PC-9 (cell line): ENCODE measurements around the gene CSH2. TPM values are rescaled to one million over a fixed set of nuclear protein-coding genes. Genes with fewer than 3 reads are reported as not detected.

Experiments
- BruUV-seq: library from RNA; stranded (reverse); fragments of 400-500 nt; replicated peaks from 2 replicates; lab custom pipeline; 2021; lab: Mats Ljungman, UMichigan
- CTCF ChIA-PET: fragments of 300-600 bp; sonication (Branson Sonifier 250); formaldehyde crosslinking; loops from one replicate; lab custom pipeline; 2022; ENCODE audit warnings: antibody characterized with exemption; lab: Charles Lee
- POLR2A ChIA-PET: fragments of 300-600 bp; sonication (Branson Sonifier 250); formaldehyde crosslinking; loops from one replicate; lab custom pipeline; 2022; ENCODE audit warnings: antibody characterized with exemption; ENCODE audit not compliant: unreplicated experiment; lab: Charles Lee
- DNase-seq, 2 experiments: peaks; one replicate each; pipeline versions ENCODE4 v3.0.0 to v3.0.0-alpha.2; 2015 to 2022; ENCODE audit warnings: mixed read lengths in 1 of 2
- H2AFZ ChIP-seq: fragments of 200-600 bp; sonication (generic); 2 replicates; pipeline ENCODE4 v1.8.1; 2017; ENCODE audit warnings: antibody characterized with exemption
- H3F3A ChIP-seq: fragments of 200-600 bp; sonication (generic); 2 replicates; pipeline ENCODE4 v1.8.1; 2017; ENCODE audit warnings: antibody characterized with exemption, mild to moderate bottlenecking, low read depth; ENCODE audit not compliant: insufficient read depth
- H3K27ac ChIP-seq: fragments of 200-600 bp; sonication (generic); 2 replicates; pipeline ENCODE4 v1.6.1; 2016; ENCODE audit warnings: mixed run types
- H3K27me3 ChIP-seq: fragments of 200-600 bp; sonication (generic); 2 replicates; pipeline ENCODE4 v1.6.1; 2016; ENCODE audit warnings: low read depth, mixed run types; ENCODE audit not compliant: insufficient read depth
- H3K36me3 ChIP-seq: fragments of 200-600 bp; sonication (generic); 2 replicates; pipeline ENCODE4 v1.6.1; 2016; ENCODE audit warnings: low read depth, mixed run types
- H3K4me1 ChIP-seq: fragments of 200-600 bp; sonication (generic); replicated peaks from 2 replicates; pipeline ENCODE4 v1.6.1; 2016; ENCODE audit warnings: mixed run types; ENCODE audit not compliant: insufficient read depth
- H3K4me2 ChIP-seq: fragments of 200-600 bp; sonication (generic); 2 replicates; pipeline ENCODE4 v1.6.1; 2017; ENCODE audit warnings: mixed run types
- H3K4me3 ChIP-seq: fragments of 200-600 bp; sonication (generic); 2 replicates; pipeline ENCODE4 v1.6.1; 2016; ENCODE audit warnings: mixed run types
- H3K79me2 ChIP-seq: fragments of 200-600 bp; sonication (generic); 2 replicates; pipeline ENCODE4 v1.6.1; 2017; ENCODE audit warnings: low read depth, mixed run types
- H3K9me2 ChIP-seq: fragments of 200-600 bp; sonication (generic); 2 replicates; pipeline ENCODE4 v1.8.1; 2017; ENCODE audit warnings: mild to moderate bottlenecking; ENCODE audit not compliant: insufficient read depth
- H3K9me3 ChIP-seq: fragments of 200-600 bp; sonication (generic); 2 replicates; pipeline ENCODE4 v1.8.1; 2016; ENCODE audit warnings: low read depth; ENCODE audit not compliant: insufficient read depth
- H4K20me1 ChIP-seq: fragments of 200-600 bp; sonication (generic); 2 replicates; pipeline ENCODE4 v1.8.1; 2017; ENCODE audit not compliant: insufficient read depth
- CTCF ChIP-seq: fragments of 200-600 bp; sonication (generic); conservative IDR thresholded peaks from 2 replicates; pipeline ENCODE4 v1.6.1; 2017; ENCODE audit warnings: mixed run types, antibody characterized with exemption, mild to moderate bottlenecking, moderate library complexity
- EZH2 ChIP-seq: fragments of 200-600 bp; sonication (generic); IDR thresholded peaks from 2 replicates; pipeline ENCODE4 v1.8.0; 2017; ENCODE audit warnings: antibody characterized with exemption, low read depth
- intact Hi-C: fragments of 100-400 bp; cut with micrococcal nuclease; formaldehyde crosslinking; loops from one replicate; pipeline ENCODE4 v1.10.0; 2022; ENCODE audit not compliant: unreplicated experiment
- total RNA-seq: library from RNA; stranded (reverse); gene quantifications from 2 replicates; pipeline ENCODE4 v1.2.3, GENCODE V29; 2021

CSH2 gene
- total RNA-seq, 1 experiment from 2014 or later, result not detected

DNA sequence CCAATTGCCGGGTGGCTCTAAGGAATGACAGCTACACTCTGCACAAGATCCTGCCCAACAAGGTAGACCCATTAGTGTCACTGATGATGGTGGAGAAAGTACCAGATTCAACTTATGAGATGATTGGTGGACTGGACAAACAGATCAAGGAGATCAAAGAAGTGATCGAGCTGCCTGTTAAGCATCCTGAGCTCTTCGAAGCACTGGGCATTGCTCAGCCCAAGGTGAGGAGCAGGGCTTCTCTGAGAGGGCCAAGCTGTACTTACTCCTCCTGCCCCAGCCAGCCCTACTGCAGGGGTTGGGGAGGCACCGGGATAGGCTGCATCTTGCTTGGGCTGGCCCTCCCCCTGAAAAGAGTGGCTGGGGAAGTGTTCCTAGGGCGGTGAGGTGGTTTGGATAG is 43.2 kb downstream of the CSH2 start:
- Histone ChIP-seq H4K20me1 (peaks cover 10% of the 10 kb centered on the region; the same call in 1 of the 2 replicates), H3K27ac (no peak overlapping the region), H3K9me3 (no peaks in the 10 kb centered on the region), H3K4me3 (no peak overlapping the region), H3F3A (peaks cover 42% of the 10 kb centered on the region), H3K79me2 (peaks cover 42% of the 10 kb centered on the region), H3K9me2 (no peaks in the 10 kb centered on the region), H2AFZ (no peak overlapping the region), H3K27me3 (no peaks in the 10 kb centered on the region), H3K36me3 (peaks cover 31% of the 10 kb centered on the region), H3K4me2 (no peak overlapping the region), H3K4me1 (peaks cover 18% of the 10 kb centered on the region)
- CTCF ChIA-PET, result no interaction called here
- TF ChIP-seq CTCF (no peak), EZH2 (no peak)
- POLR2A ChIA-PET, result interaction anchor here (0.6 kb wide), 1 partner anchor 79 kb away, joined by 4 read pairs; no protein-coding TSS in a partner anchor
- intact Hi-C loops, result no loop called here
- no TSS peak for BruUV-seq
- no peak for DNase-seq

DNA sequence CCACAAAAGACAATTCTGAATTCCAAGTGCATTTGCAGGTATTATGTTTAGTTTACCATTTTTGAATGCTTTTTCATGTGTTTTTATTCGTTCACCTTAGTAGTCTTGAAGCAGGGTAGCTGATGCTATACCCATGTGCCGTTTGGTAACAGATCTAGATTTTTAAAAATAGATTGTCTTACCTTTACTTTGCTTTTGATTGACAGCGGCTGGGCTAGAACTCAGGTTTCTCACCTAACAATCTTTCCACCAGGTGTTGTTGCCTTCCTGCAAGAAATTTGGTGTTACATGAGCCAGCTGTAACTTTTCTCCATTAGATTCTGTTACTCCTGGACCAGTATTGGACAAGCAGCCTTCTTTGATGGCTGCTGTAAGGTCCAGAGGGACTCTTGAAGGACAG is 44.5 kb downstream of the CSH2 start:
- peaks cover 51% of the 10 kb centered on the region for H3K79me2 ChIP-seq
- H2AFZ ChIP-seq, result no peak overlapping the region
- CTCF ChIA-PET, result no interaction called here
- DNase-seq, result no peak
- no peak overlapping the region for H3K27ac ChIP-seq
- POLR2A ChIA-PET, result interaction anchor here (0.6 kb wide), 1 partner anchor 14 kb away, joined by 6 read pairs; no protein-coding TSS in a partner anchor
- peak overlapping the region; percentile 70; the same call in 1 of the 2 replicates for H3K4me3 ChIP-seq
- peaks cover 45% of the 10 kb centered on the region for H3F3A ChIP-seq
- no TSS peak for BruUV-seq
- no peaks in the 10 kb centered on the region for H3K9me2 ChIP-seq
- TF ChIP-seq CTCF, result no peak
- H3K9me3 ChIP-seq, result no peaks in the 10 kb centered on the region
- H3K4me1 ChIP-seq, result peaks cover 18% of the 10 kb centered on the region
- peak overlapping the region; percentile 86 for H3K4me2 ChIP-seq
- H3K27me3 ChIP-seq, result no peaks in the 10 kb centered on the region
- peaks cover 37% of the 10 kb centered on the region for H3K36me3 ChIP-seq
- intact Hi-C loops, result no loop called here
- H4K20me1 ChIP-seq, result peaks cover 10% of the 10 kb centered on the region; the same call in 1 of the 2 replicates

- no TSS peak for BruUV-seq
- Histone ChIP-seq H2AFZ (peak overlapping the region; percentile 80), H3K79me2 (peaks cover 51% of the 10 kb centered on the region), H3K4me2 (peak overlapping the region; percentile 86), H3K36me3 (peaks cover 39% of the 10 kb centered on the region), H4K20me1 (peaks cover 10% of the 10 kb centered on the region), H3K9me2 (no peaks in the 10 kb centered on the region), H3K4me1 (peaks cover 18% of the 10 kb centered on the region), H3K27me3 (no peaks in the 10 kb centered on the region), H3K9me3 (no peaks in the 10 kb centered on the region), H3K4me3 (peak overlapping the region; percentile 70), H3F3A (peaks cover 45% of the 10 kb centered on the region), H3K27ac (peak overlapping the region; percentile 89)
- POLR2A ChIA-PET, result interaction anchor here (0.5 to 0.7 kb wide), 3 partner anchors 21 to 295 kb away, joined by 3 to 7 read pairs (median 4); no protein-coding TSS in a partner anchor
- no peak for DNase-seq
- CTCF ChIA-PET, result interaction anchor here (0.7 to 1.1 kb wide), 2 partner anchors 10 to 422 kb away, joined by 3 to 6 read pairs; no protein-coding TSS in a partner anchor
- intact Hi-C loops, result loop anchor here (1.0 to 2.0 kb wide), 3 partner anchors 11 to 53 kb away; partner anchors contain the start of gene DDX42
- TF ChIP-seq CTCF, result no peak
- TF ChIP-seq EZH2, result no peak
Observed at GRCh38 chr17:63827801-63828221, 45.7 kb downstream of the CSH2 start.
